ENCODE data around the gene CALB2. TPM values are rescaled to one million over a fixed set of nuclear protein-coding genes. Genes with fewer than 3 reads are reported as not detected.

The CALB2 gene
- total and polyA plus RNA-seq, 2 donors (not counting 3 experiments of a cell fraction or from before 2014, with no cell fraction given) = not detected

GRCh38 chr16:71412270-71413160 is 54.0 kb downstream of the CALB2 start:
- dilution Hi-C loops (cut with MboI; ENCODE audit: extremely low pct_ligation_motif_present, low sequenced_read_pairs) (no loop called here), intact Hi-C loops (cut with micrococcal nuclease) (loop anchor here (1.0 to 2.0 kb wide), 4 partner anchors 87 to 198 kb away; no protein-coding TSS in a partner anchor)
- no peak overlapping the region for H3K4me2 ChIP-seq (ENCODE audit: insufficient read depth, low read length)
- no peak overlapping the region for H3K27ac ChIP-seq (ENCODE audit: insufficient read depth, low read depth, low read length)
- FAIRE-seq (peak; percentile 98), DNase-seq (ENCODE audit: low read depth, low spot score) (peak; percentile 59)
- no peaks in the 10 kb centered on the region for H3K4me1 ChIP-seq (ENCODE audit: control insufficient read depth, extremely low read depth, insufficient read depth, low read length)
- H3K27me3 ChIP-seq (ENCODE audit: control insufficient read depth in 2 of 2, insufficient read depth in 2 of 2, low read length in 2 of 2) = no peaks in the 10 kb centered on the region
- no peaks in the 10 kb centered on the region for H4K20me1 ChIP-seq (replicated peaks; ENCODE audit: control insufficient read depth, extremely low read depth, insufficient read depth, low read length)
- BruUV-seq (replicated peaks) = no TSS peak
- no peaks in the 10 kb centered on the region for H3K36me3 ChIP-seq (ENCODE audit: control insufficient read depth in 2 of 2, extremely low read depth in 1 of 2, insufficient read depth in 2 of 2, low read length in 2 of 2)
- no peak overlapping the region for H3K9ac ChIP-seq (replicated peaks; ENCODE audit: extremely low read depth, insufficient read depth, low read length)
- no peaks in the 10 kb centered on the region for H3K9me1 ChIP-seq (replicated peaks; ENCODE audit: control insufficient read depth, extremely low read depth, insufficient read depth, low read length)
- POLR2A ChIA-PET = no interaction called here
- H2AFZ ChIP-seq (ENCODE audit: low read depth, low read length) = peak overlapping the region; percentile 28
- no peak overlapping the region for H3K4me3 ChIP-seq (replicated peaks in 1 of 3; ENCODE audit: insufficient read depth in 1 of 3, low read depth in 1 of 3, low read length in 3 of 3)
- no peaks in the 10 kb centered on the region for H3K9me3 ChIP-seq (replicated peaks; ENCODE audit: control insufficient read depth, insufficient read depth, low read length)
- TF ChIP-seq CTCF (IDR thresholded peaks at IDR 0.05; ENCODE audit: extremely low read depth in 1 of 2, insufficient read depth in 1 of 2, low read depth in 1 of 2, low read length in 2 of 2) (peak; percentile 74 to 81), MAX (IDR thresholded peaks at IDR 0.05; ENCODE audit: insufficient read depth, insufficient read length) (no peak)
- CTCF ChIA-PET = interaction anchor here (0.6 to 6.1 kb wide), 31 partner anchors 8 to 549 kb away, joined by 3 to 229 read pairs (median 5); partner anchors contain the start of gene ZNF23
- no peaks in the 10 kb centered on the region for H3K79me2 ChIP-seq (ENCODE audit: control insufficient read depth, insufficient read depth, low read length)

GRCh38 chr16:71413341-71413740 is 54.8 kb downstream of the CALB2 start:
- ChIA-PET POLR2A (no interaction called here), CTCF (interaction anchor here (0.6 to 6.1 kb wide), 30 partner anchors 7 to 548 kb away, joined by 3 to 229 read pairs (median 5); partner anchors contain the start of gene ZNF23)
- H3K27ac ChIP-seq (ENCODE audit: insufficient read depth, low read depth, low read length) = no peak overlapping the region
- H3K9ac ChIP-seq (replicated peaks; ENCODE audit: extremely low read depth, insufficient read depth, low read length) = no peak overlapping the region
- no peaks in the 10 kb centered on the region for H3K27me3 ChIP-seq (ENCODE audit: control insufficient read depth in 2 of 2, insufficient read depth in 2 of 2, low read length in 2 of 2)
- H3K9me1 ChIP-seq (replicated peaks; ENCODE audit: control insufficient read depth, extremely low read depth, insufficient read depth, low read length) = no peaks in the 10 kb centered on the region
- H3K4me2 ChIP-seq (ENCODE audit: insufficient read depth, low read length) = no peak overlapping the region
- H3K9me3 ChIP-seq (replicated peaks; ENCODE audit: control insufficient read depth, insufficient read depth, low read length) = no peaks in the 10 kb centered on the region
- no TSS peak for BruUV-seq (replicated peaks)
- no peaks in the 10 kb centered on the region for H3K79me2 ChIP-seq (ENCODE audit: control insufficient read depth, insufficient read depth, low read length)
- H3K4me3 ChIP-seq (replicated peaks in 1 of 3; ENCODE audit: insufficient read depth in 1 of 3, low read depth in 1 of 3, low read length in 3 of 3) = no peak overlapping the region
- TF ChIP-seq EZH2 (IDR thresholded peaks at IDR 0.05; ENCODE audit: borderline replicate concordance, low read depth, low read length, severe bottlenecking) = no peak
- TF ChIP-seq FOS (IDR thresholded peaks at IDR 0.05; ENCODE audit: borderline replicate concordance, insufficient read depth, low read length) = no peak
- no peak for TF ChIP-seq GATA2 (IDR thresholded peaks at IDR 0.05; ENCODE audit: insufficient read depth, insufficient read length, low read depth, low read length)
- TF ChIP-seq MYC (IDR thresholded peaks at IDR 0.05; ENCODE audit: low read depth, low read length) = no peak
- no peak for TF ChIP-seq JUN (IDR thresholded peaks at IDR 0.05; ENCODE audit: borderline replicate concordance, insufficient read depth, insufficient read length, low read depth)
- TF ChIP-seq POLR2A (IDR thresholded peaks at IDR 0.05; ENCODE audit: low read depth, low read length) = no peak
- TF ChIP-seq MAX (IDR thresholded peaks at IDR 0.05; ENCODE audit: insufficient read depth, insufficient read length) = no peak
- TF ChIP-seq CTCF (IDR thresholded peaks at IDR 0.05; ENCODE audit: extremely low read depth in 1 of 2, insufficient read depth in 1 of 2, low read depth in 1 of 2, low read length in 2 of 2) = no peak
- no peak for TF ChIP-seq POLR2AphosphoS5 (IDR thresholded peaks at IDR 0.05; ENCODE audit: insufficient read depth, low read depth, low read length)
- H3K36me3 ChIP-seq (ENCODE audit: control insufficient read depth in 2 of 2, extremely low read depth in 1 of 2, insufficient read depth in 2 of 2, low read length in 2 of 2) = no peaks in the 10 kb centered on the region
- FAIRE-seq (no peak), DNase-seq (ENCODE audit: low read depth, low spot score) (no peak)
- no peaks in the 10 kb centered on the region for H4K20me1 ChIP-seq (replicated peaks; ENCODE audit: control insufficient read depth, extremely low read depth, insufficient read depth, low read length)
- H3K4me1 ChIP-seq (ENCODE audit: control insufficient read depth, extremely low read depth, insufficient read depth, low read length) = no peaks in the 10 kb centered on the region
- H2AFZ ChIP-seq (ENCODE audit: low read depth, low read length) = no peak overlapping the region
- intact Hi-C loops (cut with micrococcal nuclease) (loop anchor here (2.0 kb wide), 1 partner anchor 197 kb away; no protein-coding TSS in a partner anchor), dilution Hi-C loops (cut with MboI; ENCODE audit: extremely low pct_ligation_motif_present, low sequenced_read_pairs) (no loop called here)
